ENCODE data around the gene HDAC4.

DNA sequence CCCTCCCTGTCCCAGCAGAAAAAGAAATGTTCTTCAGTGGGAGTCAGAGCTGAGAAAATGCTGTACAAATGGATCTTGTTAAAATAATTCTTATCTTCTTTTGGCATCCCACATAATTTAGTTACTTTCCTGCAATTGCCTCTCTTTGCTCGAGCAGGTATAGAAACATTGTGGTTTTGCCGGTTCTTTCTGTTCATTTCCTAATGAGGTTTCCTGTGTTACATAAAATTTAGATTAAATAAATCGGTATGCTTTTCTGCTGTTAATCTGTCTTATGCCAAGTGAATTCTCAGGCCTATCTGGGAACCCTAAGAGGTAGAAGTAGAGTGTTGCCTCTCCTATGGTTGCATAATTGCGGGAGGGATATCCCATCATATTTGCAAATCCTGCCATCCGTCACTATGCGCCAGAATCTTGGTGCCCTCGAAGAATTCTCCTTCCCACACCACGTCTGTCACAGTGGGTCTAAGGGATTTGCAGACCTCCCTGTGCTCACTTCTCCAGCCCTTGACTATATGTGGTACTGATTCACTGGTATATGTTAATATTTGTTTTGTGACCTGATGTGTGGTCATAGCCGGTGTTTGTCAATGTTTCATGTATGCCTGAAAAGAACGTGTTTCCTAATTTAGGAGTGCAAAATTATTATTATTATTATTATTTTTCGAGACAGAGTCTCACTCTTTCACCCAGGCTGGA lies 12.2 kb upstream of the HDAC4 start:
- TF ChIP-seq, protein P1, sequence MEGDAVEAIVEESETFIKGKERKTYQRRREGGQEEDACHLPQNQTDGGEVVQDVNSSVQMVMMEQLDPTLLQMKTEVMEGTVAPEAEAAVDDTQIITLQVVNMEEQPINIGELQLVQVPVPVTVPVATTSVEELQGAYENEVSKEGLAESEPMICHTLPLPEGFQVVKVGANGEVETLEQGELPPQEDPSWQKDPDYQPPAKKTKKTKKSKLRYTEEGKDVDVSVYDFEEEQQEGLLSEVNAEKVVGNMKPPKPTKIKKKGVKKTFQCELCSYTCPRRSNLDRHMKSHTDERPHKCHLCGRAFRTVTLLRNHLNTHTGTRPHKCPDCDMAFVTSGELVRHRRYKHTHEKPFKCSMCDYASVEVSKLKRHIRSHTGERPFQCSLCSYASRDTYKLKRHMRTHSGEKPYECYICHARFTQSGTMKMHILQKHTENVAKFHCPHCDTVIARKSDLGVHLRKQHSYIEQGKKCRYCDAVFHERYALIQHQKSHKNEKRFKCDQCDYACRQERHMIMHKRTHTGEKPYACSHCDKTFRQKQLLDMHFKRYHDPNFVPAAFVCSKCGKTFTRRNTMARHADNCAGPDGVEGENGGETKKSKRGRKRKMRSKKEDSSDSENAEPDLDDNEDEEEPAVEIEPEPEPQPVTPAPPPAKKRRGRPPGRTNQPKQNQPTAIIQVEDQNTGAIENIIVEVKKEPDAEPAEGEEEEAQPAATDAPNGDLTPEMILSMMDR (IDR thresholded peaks at IDR 0.05): no peak
- no peak for TF ChIP-seq POLR2A (IDR thresholded peaks at IDR 0.05)
